K562 (cell line): ENCODE results near the gene RBM7. TPM values are rescaled to one million over a fixed set of nuclear protein-coding genes. Genes with fewer than 3 reads are reported as not detected.

Source experiments
- FOXA3 ChIP-seq, 2 experiments: fragments of 450-650 bp in 1 of 2; sonication (generic) in 1 of 2; formaldehyde crosslinking; IDR thresholded peaks in 1 of 2; conservative IDR thresholded peaks in 1 of 2; 2 replicates each; pipeline versions ENCODE4 v1.4.0 to v1.8.0; 2020 to 2022; ENCODE audit warnings: mild to moderate bottlenecking in 2 of 2, missing genetic modification reagents in 1 of 2
- JUN ChIP-seq, 2 experiments: sonication (generic) in 1 of 2; formaldehyde crosslinking in 1 of 2; IDR thresholded peaks; 2 replicates each; pipeline versions ENCODE4 v1.6.1 to v1.8.0; 2012 to 2022; ENCODE audit warnings: borderline replicate concordance in 2 of 2, mild to moderate bottlenecking in 2 of 2, improper control_type of control experiment in 1 of 2, low read depth in 1 of 2, low read length in 1 of 2, missing genetic modification reagents in 1 of 2
- TFAM ChIP-seq: fragments of 250-450 bp; sonication (Bioruptor Pico); conservative IDR thresholded peaks from 2 replicates; pipeline ENCODE4 v1.5.0; 2021; ENCODE audit warnings: mild to moderate bottlenecking, moderate library complexity
- ZFP30 ChIP-seq: fragments of 250-450 bp; sonication (Bioruptor Pico); IDR thresholded peaks from 2 replicates; pipeline ENCODE4 v1.8.0; 2022; ENCODE audit warnings: moderate library complexity, mild to moderate bottlenecking, inconsistent platforms, borderline replicate concordance
- ZNF239 ChIP-seq: fragments of 250-450 bp; sonication (Bioruptor Pico); IDR thresholded peaks from 2 replicates; pipeline ENCODE4 v1.4.0; 2020; ENCODE audit warnings: mild to moderate bottlenecking
- ZNF561 ChIP-seq: fragments of 450-650 bp; formaldehyde crosslinking; conservative IDR thresholded peaks from 2 replicates; pipeline ENCODE4 v1.4.0; 2020; ENCODE audit warnings: mild to moderate bottlenecking, moderate library complexity
- polyA plus RNA-seq, 8 experiments: library from polyadenylated mRNA; depleted of rRNA in 4 of 8; stranded (reverse) in 5 of 8; unstranded in 3 of 8; fragments of >200 nt; fragmentation: Nextera tagmentation in 2 of 8; fragmentation: Illumina TruSeq in 1 of 8; extraction: Ambion mirVana in 2 of 8; extraction: Trizol in 1 of 8; gene quantifications; 2 replicates each; pipeline versions ENCODE4 v1.2.1 to v1.2.3, GENCODE V29; 2011 to 2014; ENCODE audit warnings: inconsistent platforms in 1 of 8, missing spikeins in 1 of 8
- total RNA-seq, 7 experiments: library from RNA; depleted of rRNA in 6 of 7; stranded (reverse); fragments of >200 nt in 6 of 7; fragmentation: Illumina TruSeq in 2 of 7; extraction: Trizol in 2 of 7; gene quantifications; 2 replicates each; pipeline versions ENCODE4 v1.2.1 to v1.2.3, GENCODE V29; 2011 to 2021; ENCODE audit warnings: low replicate concordance in 1 of 7
- TF ChIP-seq, protein P1 (sequence below): sonication (generic); formaldehyde crosslinking; IDR thresholded peaks from 2 replicates; pipeline ENCODE4 v1.8.1; 2023; ENCODE audit warnings: mild to moderate bottlenecking, missing genetic modification reagents, moderate library complexity
- TF ChIP-seq, protein P2 (sequence below): fragments of 250-450 bp; sonication (Bioruptor Pico); IDR thresholded peaks from 2 replicates; pipeline ENCODE4 v1.8.0; 2022; ENCODE audit warnings: inconsistent platforms, mild to moderate bottlenecking, moderate library complexity, borderline replicate concordance
- TF ChIP-seq, protein P3 (sequence below): fragments of 450-650 bp; IDR thresholded peaks from 2 replicates; pipeline ENCODE4 v1.6.1; 2017; ENCODE audit warnings: antibody characterized with exemption, mild to moderate bottlenecking
- TF ChIP-seq, protein P4 (sequence below): sonication (generic); IDR thresholded peaks from 2 replicates; pipeline ENCODE4 v1.6.1; 2016

RBM7 gene
- total and polyA plus RNA-seq, 9 of the 15 experiments (the other 6 are each of a cell fraction or from before 2014, with no cell fraction given) = 26.0 to 76.8 (median 49.6) TPM

DNA sequence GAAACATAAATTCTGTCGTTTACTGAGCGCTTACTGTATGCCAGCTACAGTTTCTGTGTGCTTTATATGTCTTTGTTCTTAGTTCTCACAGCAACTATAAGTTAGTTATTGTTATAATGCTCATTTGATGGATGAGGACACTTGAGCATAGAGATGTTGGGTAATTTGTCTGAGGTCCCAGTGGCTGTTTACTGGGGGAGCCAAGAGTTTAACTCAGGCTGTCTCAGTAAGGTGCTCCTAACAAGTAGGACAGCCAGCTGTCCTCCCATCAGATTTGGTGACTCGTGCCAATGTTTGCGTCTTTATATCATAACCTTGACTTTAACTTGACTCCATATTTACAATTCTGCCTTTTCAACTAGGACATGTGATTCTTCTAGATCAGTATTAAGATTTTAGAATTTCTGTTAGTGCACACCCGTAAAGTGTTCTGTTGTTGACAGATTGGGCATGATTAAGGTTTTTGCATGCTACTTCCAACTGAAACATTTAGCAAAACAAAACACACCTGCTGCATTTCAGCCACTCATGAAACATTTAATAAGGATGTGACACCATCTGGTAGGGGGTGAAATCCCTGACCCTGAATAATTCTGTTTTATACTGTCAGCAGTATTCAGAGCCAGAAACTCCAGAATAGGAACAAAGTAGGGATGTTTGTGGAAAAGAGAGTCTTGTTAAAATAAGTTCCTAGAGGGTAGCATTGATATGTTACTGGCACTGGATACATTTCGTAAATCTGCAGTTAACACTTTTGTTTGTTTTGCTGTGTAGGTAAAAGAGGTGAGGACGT is 40.7 kb downstream of the RBM7 start (continued):
- TF ChIP-seq, protein P1, sequence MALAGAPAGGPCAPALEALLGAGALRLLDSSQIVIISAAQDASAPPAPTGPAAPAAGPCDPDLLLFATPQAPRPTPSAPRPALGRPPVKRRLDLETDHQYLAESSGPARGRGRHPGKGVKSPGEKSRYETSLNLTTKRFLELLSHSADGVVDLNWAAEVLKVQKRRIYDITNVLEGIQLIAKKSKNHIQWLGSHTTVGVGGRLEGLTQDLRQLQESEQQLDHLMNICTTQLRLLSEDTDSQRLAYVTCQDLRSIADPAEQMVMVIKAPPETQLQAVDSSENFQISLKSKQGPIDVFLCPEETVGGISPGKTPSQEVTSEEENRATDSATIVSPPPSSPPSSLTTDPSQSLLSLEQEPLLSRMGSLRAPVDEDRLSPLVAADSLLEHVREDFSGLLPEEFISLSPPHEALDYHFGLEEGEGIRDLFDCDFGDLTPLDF (CRISPR knock-in tag) = no peak
- TF ChIP-seq, protein P2, sequence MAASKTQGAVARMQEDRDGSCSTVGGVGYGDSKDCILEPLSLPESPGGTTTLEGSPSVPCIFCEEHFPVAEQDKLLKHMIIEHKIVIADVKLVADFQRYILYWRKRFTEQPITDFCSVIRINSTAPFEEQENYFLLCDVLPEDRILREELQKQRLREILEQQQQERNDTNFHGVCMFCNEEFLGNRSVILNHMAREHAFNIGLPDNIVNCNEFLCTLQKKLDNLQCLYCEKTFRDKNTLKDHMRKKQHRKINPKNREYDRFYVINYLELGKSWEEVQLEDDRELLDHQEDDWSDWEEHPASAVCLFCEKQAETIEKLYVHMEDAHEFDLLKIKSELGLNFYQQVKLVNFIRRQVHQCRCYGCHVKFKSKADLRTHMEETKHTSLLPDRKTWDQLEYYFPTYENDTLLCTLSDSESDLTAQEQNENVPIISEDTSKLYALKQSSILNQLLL (CRISPR knock-in tag) = no peak
- TF ChIP-seq, protein P3, sequence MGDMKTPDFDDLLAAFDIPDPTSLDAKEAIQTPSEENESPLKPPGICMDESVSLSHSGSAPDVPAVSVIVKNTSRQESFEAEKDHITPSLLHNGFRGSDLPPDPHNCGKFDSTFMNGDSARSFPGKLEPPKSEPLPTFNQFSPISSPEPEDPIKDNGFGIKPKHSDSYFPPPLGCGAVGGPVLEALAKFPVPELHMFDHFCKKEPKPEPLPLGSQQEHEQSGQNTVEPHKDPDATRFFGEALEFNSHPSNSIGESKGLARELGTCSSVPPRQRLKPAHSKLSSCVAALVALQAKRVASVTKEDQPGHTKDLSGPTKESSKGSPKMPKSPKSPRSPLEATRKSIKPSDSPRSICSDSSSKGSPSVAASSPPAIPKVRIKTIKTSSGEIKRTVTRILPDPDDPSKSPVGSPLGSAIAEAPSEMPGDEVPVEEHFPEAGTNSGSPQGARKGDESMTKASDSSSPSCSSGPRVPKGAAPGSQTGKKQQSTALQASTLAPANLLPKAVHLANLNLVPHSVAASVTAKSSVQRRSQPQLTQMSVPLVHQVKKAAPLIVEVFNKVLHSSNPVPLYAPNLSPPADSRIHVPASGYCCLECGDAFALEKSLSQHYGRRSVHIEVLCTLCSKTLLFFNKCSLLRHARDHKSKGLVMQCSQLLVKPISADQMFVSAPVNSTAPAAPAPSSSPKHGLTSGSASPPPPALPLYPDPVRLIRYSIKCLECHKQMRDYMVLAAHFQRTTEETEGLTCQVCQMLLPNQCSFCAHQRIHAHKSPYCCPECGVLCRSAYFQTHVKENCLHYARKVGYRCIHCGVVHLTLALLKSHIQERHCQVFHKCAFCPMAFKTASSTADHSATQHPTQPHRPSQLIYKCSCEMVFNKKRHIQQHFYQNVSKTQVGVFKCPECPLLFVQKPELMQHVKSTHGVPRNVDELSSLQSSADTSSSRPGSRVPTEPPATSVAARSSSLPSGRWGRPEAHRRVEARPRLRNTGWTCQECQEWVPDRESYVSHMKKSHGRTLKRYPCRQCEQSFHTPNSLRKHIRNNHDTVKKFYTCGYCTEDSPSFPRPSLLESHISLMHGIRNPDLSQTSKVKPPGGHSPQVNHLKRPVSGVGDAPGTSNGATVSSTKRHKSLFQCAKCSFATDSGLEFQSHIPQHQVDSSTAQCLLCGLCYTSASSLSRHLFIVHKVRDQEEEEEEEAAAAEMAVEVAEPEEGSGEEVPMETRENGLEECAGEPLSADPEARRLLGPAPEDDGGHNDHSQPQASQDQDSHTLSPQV = peak; percentile 18; the same call in 1 of the 2 replicates
- TF ChIP-seq ZNF561 (CRISPR knock-in tag) = no peak
- TF ChIP-seq TFAM (CRISPR knock-in tag) = no peak
- peak; percentile 42 to 57; a peak in 2 of 4 replicates for TF ChIP-seq FOXA3 (CRISPR knock-in tag; conservative IDR thresholded peaks at IDR 0.05 in 1 of 2, IDR thresholded peaks at IDR 0.05 in 1 of 2)
- TF ChIP-seq ZFP30 (CRISPR knock-in tag) = no peak
- no peak for TF ChIP-seq JUN (IDR thresholded peaks at IDR 0.05; ENCODE audit: borderline replicate concordance, low read depth, low read length)
- no peak for TF ChIP-seq JUN (CRISPR knock-in tag; IDR thresholded peaks at IDR 0.05; ENCODE audit: borderline replicate concordance)
- no peak for TF ChIP-seq ZNF239 (CRISPR knock-in tag)
- TF ChIP-seq, protein P4, sequence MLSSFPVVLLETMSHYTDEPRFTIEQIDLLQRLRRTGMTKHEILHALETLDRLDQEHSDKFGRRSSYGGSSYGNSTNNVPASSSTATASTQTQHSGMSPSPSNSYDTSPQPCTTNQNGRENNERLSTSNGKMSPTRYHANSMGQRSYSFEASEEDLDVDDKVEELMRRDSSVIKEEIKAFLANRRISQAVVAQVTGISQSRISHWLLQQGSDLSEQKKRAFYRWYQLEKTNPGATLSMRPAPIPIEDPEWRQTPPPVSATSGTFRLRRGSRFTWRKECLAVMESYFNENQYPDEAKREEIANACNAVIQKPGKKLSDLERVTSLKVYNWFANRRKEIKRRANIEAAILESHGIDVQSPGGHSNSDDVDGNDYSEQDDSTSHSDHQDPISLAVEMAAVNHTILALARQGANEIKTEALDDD = peak; percentile 43
- TF ChIP-seq, all 486 proteins: peak for 17
